Stimulated activated CD4-positive, alpha-beta T cell treated with anti-CD3 and anti-CD28 coated beads, Interleukin-15, amount 100 ng/mL, for 24 hours (primary cell): ENCODE measurements around the gene CUEDC1.

Source experiments
- DNase-seq: peaks from one replicate; pipeline ENCODE4 v3.0.0-alpha.2; 2020

CUEDC1 gene

DNA sequence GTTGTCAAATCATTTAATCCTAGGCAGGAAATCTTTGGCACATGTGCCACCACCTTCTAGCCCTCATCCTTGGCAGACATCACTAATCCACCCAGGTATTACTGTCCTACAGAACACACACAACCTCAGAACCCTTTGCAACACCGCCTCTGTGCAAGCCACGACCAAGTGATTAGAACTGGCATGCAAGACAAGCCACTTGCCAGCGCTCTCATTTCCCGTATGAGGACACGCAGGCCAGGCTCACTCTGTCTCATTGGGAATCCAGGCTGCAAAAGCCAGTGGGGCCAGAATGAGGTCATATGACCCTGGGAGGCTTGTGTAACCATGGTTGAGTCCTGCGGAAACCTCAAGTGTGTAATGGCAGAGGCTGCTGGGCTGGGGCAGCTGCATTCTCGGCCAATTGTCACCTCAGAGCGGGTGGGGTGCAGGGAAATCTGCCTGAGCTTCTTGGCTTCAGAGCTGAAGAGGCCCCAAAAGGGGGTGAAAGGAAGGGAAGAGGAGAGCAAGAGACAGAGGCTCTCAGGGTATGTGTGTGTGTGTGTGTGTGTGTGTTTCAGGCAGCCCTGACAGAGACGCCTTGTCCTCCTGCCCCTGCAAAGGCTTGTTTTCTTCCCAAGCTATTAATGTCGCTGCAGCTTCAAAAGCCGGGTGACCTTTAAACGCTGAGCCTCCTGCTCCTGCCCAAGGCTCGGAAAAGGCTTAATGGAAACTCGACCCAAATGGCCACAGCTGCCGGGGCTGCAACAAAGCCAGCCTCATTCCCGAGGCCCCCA lies 62.2 kb downstream of the CUEDC1 start:
- DNase-seq = no peak

DNA sequence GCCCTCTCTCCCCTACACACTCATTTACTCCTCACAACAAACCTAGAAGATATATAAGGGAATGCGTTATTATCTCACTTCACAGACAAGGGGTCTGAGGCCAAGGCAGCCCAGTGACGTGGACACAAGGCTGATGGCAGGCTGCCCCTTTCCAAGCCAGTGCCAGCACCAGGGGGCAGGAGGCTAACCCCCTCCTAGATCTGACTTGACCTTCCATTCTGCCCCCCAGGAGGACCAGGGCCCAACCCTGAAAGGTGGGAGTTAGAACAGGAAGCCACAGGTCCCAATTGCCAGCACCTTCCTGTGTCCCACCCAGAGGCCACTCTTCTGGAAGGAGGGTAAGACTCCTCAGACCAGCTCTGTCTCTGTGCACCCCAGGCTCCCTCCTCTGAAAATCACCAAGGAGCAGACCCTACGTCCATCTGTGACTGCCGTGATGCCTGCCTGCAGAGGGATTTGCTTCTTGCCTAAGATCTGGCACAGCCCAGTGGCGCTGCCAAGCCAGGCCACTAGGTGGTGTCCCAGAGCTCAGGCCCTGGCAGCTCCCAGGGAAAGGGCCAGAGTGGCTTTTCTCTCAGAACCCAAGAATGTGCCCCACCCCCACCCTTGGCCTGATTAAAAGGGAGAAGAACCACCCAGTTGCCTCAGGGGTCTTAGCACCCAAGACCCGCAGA lies 62.9 kb downstream of the CUEDC1 start:
- DNase-seq = peak; percentile 87

DNA sequence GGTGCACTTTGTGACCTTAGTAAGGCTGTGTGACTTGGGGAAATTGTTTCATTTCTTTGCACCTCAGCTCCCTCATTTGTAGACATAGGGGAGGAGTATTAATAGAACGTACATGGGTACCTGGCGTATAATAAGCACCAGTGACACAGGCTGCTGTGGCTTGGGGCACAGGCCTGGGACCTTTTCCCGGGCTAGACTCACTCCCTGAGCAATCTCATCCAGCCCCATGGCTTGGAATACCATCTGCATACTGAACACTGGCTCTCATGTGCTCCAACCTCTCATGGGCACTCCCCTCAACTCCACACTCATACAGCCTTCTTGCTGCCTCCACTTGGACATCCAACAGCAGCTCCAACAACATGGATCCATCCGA lies 64.4 kb downstream of the CUEDC1 start:
- no peak for DNase-seq

DNA sequence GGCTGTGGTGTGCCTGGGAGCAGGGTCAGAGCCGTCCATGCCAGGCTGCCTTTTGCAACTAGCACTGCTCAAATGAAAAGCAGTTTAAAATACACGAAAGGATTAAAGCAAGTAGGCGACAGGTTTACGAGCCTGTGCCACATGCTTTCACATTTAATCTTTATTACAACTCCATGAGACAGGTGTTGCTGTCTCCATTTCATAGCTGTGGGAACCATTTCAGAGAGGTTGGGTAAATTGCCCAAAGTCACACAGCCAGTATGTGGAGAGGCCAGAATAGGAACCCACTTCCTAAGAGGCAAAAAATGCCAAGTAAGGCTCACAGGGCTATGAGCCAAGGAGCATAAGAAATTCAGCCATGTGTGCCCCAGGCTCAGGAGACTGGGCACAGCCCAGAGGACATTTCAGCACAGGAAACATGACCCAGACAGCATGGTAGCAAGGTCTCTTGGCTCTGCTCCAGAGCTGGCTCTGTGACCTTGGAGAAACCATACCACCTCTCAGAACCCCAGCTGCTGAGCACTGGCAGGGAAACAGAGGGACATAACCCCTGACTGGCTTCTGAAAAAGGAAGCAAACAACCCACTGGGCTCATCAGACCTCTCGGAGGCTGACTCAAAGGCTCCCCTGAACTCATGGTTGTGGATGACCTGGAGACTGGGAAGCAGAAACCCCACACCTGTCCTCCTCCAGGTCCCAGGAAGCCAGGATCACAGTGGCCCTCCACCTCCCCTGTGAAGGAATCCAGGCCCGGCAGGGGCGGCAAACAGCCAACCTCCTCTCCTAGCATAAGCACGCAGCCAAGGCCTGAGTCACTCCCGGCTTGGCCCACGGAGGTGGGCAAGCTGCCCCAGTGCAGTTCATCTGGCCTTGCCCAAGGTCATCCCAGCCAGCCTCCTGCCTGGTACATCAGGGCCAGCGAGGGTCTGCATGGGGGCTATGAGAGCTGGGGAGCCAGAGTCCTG lies 65.0 kb downstream of the CUEDC1 start:
- no peak for DNase-seq

DNA sequence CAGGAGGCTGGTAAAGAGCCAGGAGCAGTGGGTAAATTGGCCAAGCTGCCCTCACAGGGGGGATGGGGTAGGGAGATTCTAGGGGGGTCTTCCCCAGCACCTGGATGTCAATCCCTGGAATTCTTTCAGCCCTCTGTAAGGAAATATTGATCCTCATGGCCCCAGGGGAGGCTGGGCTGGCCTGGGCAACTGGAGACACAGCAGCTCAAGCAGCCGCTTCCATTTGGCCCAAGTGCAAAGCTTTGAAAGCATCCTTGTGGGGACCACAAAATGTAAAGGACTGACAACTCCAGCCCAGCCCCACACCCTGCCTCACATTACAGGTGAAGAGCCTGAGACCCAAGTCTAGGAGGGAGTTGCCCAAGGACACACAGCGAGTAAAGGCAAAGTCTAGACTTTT lies 66.0 kb downstream of the CUEDC1 start:
- no peak for DNase-seq

DNA sequence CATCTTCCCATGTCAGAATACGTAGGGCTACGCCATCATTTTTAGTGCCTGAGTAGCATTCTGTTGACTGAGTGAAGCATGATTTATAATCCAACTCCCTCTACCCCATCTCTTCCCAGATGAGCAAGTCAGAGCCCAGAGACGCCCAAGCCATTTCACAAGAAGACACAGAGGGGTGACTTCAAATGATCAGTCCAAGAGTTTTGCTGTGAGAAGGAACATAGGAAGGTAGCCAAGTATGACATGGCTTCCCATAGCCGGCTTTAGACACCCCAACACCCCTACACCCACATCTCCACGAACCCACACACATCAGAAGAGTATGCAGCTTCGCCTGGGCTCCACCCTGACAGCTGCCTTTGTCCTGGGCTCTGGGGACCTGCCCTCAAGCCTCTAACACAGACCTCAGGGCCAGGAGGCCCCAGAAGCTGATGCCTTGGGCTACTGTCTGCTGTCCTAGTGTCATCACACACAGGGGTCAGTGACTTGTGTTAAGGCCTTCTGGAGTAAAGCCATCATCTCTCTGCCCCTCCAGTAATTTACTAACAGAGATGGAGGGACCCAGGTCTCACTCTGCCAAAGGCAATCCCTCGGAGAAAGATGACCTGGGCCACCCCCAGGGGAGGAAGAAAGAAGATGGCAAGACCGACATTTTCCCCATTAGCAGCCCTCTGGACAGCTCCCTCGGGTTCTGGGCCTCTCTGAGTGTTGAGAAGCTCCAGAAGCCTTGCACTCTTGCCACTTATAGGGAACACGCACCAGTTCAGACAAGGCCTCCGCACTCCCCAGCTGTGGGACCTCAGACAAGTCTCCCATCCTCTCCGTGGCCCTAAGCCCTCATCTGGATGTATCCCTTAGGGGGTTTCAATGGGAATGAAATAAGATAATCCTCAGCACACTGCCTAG lies 66.6 kb downstream of the CUEDC1 start:
- DNase-seq = no peak

DNA sequence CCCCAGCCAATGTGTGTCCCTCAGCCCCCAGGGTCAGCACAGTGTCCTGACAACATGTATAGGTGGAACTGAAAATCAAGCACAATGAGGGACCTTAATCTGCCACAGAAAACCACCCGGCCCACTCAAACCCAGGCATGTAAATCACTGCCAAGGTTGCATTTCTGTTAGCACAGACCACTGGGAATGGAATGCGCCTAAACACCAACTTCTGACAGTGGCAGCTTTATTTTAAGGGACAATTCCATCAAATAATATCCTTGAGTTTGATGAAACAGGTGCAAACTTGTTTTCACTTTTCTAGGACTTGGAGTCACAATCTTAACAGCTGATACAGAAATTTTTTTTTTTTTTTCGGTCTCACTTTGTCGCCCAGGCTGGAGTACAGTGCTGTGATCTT lies 68.1 kb downstream of the CUEDC1 start:
- no peak for DNase-seq

DNA sequence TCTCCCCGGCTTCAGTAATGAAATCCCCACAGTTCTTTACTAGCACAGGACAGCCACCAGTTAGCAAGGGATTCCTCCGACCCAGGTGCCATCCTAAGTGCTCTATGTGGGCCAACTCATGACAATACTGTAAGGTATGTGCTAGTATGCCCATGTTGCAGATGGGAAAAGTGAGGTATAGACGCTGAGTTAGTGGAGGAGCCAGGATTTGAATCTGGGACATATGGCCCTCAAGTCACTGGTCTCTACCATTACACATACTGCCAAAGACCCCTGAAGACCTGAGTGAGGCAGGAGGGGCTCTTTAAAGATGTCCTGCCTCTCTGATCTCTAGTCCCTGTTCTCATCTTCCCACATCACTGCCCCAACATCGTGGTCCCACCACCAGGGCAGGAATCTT lies 69.2 kb downstream of the CUEDC1 start:
- DNase-seq = no peak

DNA sequence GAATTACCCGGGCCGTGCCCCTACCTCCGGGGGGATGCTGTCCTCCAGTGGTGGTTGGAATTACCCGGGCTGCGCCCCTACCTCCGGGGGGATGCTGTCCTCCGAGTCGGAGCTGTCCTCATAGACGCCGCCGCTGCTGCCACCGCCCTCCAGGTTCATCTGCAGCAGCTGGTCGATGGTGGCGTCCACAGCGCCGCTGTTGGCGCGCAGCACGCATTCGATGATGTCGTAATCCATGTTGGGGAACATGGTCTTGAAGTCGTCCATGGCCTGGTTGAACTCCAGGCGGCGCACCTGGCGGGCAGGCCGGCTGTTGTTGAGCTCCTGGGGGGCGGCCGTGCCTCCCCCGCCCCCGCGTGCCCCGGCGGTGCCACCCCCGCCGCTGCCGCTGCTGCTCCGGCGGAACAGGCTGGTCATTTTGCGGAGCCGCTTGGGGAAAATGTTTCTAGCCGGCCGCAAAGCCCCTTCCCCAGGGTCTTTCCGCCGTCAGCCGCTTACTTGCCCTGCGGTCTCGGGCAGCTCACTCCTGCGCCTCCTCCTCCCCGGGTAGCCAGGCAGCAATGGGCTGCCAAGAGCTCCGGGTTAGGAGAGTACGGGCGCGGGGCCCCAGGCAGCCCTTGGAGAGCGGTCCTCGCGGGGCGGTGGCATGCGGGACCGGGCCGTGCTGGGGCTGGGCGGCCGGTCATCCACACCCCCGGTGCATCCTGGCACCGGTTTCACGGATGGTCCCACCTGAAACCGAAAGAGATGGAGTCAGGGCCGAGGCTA lies 69.9 kb downstream of the CUEDC1 start:
- no peak for DNase-seq

DNA sequence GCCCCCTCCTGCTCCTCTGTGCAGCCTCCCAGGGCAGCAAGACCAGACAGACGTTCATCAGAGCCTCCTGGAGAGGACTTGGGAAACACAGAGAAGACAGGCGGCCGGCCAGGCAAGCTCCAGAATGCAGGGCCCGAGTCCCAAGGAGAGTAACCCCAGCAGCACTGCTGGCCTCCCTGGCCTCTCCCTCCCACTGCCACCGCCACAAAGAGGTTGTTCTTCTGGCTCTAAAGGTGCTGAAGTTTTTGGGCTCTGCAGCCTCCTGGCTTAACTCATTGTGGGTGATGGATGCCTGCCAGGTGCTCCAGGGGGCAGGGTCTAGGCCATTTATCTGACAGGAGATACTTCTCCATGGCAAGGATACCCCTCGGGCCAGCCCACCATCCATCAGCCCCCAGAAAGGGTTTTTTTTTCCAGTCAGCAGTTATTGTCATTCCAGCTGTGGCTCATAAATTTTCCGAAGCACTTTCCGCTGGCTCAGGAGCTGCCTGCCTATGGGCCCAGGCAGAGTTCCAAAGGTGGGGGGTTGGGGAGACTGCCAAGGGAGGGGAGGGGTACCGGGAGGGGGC lies 73.3 kb downstream of the CUEDC1 start:
- no peak for DNase-seq

DNA sequence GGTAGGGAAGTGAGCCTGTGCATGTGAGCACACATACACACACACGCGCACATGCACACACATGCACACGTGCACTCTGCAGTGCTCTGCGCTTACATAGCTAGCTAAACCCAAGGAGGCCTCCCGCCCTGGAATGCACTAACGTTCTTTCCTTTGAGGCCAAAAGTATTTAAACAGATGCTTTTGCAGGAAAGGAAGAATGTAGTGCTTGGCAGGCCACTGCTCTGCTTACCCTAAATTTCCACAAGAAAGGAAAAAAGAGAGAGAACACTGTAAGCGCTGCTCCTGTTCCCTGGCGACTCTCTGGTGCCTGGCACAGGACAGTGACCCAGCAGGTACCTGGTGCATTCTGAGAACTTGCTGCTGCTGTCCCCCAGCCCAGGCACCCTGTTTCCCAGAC lies 74.1 kb downstream of the CUEDC1 start:
- DNase-seq = no peak

DNA sequence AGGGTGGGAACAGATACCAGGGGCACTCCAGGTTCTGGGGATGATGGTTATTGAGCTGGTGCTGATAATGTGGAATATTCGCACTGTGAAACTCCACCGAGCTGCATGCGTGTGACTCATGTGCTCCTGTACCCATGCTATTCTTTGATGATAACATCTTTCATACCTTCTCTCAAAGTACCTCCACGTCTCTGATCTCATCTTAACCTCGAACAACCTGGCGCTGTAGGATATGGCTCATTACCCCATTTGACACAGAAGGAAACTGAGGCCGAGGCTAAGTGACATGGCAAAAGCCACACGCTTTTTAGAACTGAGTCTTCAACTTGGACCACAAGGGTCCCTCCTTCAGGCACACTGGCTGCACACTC lies 75.1 kb downstream of the CUEDC1 start:
- peak; percentile 57 for DNase-seq

DNA sequence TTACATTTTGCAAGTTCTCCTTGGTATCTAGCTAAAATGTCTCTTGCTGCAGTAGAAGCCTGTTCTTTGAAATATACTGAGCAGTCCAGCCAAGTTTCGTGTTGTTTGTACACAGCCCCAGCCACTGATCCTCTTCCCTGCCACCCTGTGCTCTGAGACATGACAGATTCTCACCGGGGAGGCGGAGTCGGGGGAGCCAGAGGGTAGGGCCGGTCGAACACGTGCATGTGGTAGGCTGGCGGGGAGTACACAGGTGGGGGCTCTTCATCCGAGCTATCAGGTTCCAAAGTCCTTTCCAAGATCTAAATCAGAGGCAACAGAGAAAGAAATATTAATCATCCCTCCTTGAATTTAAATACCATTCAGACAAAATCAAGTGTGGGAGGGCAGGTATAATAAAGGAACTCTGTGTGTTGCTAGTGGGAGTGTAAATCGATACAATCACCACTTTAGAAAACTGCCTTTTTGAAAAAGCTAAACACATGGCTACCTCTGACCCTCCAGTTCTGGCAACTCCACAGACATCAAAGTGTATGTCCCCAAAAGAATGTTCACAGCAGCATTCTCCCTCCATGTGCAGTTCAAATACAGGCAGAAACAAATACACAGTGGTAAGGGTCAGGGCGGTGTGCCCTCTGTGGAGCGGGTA lies 75.7 kb downstream of the CUEDC1 start:
- DNase-seq = peak; percentile 50

DNA sequence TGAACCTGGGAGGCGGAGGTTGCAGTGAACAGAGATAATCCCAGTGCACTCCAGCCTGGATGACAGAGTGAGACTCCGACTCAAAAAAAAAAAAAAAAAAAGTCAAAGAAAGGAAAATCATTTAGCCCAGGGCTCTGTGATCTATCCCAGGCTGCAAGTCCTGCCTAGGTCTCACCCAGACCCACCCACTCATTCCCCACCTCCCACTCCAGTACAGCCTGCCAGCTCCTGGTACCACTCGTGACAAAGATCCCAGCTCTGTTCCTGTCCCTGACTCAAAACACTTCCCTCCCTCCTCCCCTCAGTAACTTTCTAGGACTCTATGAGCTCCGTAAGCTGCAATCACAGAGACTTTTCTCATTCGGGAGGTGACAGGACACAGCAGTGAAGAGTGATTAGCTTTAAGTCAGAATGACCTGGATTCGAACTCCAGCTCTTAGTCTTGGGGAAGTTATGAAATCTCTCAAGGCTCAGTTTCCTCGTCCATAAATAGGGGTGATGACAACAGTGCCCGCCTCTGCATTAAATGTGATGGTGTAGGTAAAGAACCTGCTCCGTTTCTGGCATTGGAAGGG lies 77.3 kb downstream of the CUEDC1 start:
- no peak for DNase-seq

DNA sequence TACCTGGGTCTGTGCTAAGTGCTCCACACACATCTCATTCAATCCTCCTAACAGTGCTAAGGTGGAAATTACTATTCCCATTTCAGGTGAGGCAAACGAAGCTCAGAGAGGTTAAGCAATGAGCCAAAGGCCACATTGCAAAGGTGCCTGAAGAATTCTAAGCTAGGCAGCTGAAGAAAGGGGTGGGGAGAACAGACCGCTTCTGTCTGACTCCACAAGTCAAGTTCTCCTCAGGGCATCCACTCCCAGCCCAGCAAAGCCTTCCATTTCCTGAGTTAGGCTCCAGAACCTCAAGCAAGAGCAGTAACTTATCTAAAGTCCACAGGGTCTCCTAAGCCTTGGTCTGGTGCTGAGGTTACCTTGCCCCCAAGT lies 78.4 kb downstream of the CUEDC1 start:
- DNase-seq = no peak

DNA sequence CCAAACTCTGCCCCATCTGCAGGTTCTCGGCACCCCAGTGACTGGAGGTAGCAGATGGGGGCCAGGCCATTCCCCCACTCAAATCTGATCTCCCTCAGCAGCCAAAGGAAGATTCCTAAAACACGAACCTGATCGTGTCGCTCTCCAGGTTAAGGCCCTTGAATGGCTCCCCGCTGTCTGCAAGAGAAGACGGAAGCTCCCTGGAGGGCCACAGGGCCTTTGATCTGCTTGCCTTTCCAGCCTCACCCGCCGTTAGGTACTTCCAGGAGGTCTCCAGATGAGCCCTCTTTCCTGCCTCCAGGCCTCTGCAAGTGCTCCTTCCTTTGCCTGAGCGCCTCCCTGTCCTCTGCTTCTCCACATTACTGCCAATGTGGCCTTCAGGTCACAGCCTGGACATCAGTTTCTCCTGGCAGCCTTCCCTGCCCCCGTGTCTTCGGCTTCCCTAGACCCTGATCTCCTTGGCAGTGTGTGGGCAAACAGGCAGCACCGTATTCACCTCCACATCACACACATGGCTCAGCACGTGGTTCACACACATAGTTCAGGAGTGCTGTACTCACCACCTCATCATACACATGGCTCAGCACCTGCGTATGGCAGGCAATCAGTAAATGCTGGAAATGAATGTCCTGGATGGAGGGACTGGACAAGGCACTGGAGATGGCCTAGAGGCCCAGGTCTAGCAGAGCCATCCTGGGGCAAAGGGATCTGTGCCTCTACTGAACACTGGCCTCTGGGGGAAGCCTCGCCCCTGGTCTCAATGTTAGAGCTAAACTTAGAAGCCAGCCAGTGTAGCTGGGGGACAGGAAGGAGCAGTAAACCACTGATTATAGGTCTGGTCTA lies 79.0 kb downstream of the CUEDC1 start:
- DNase-seq = no peak

DNA sequence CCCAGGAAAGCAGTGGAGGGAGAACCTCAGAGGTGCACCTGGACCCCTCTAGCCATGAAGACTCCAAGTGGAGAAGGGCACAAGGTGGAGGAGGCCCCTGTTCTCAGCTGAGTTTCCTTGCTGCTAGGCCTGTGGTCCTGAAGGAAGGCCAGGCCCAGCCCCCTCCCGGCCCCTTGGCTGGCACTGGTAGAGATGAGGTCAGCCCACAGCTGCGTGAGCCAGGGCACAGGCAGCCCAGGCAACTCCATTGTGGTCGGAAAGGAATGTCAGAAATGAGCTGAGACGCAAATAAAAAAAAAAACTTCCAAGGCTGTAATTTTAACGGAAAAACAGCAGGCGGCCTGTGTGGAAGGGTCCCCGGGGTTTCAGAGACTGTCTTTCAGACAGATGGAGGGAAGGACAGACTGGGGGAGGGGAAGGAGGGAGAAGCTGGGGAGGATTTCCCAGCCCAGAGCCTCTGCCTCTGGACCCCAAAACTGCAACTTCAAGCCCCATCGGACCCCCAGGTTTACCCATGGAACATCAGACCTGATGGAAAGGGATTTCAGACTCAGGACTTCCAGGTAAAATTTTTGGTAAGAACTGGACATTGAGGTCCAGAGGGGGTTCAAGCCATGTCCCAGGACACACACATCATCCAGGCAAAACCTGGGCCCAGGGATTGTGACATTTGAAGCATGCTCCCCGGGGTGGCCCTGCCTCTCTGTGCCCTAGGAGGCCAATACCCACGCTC lies 79.8 kb downstream of the CUEDC1 start:
- DNase-seq = no peak

DNA sequence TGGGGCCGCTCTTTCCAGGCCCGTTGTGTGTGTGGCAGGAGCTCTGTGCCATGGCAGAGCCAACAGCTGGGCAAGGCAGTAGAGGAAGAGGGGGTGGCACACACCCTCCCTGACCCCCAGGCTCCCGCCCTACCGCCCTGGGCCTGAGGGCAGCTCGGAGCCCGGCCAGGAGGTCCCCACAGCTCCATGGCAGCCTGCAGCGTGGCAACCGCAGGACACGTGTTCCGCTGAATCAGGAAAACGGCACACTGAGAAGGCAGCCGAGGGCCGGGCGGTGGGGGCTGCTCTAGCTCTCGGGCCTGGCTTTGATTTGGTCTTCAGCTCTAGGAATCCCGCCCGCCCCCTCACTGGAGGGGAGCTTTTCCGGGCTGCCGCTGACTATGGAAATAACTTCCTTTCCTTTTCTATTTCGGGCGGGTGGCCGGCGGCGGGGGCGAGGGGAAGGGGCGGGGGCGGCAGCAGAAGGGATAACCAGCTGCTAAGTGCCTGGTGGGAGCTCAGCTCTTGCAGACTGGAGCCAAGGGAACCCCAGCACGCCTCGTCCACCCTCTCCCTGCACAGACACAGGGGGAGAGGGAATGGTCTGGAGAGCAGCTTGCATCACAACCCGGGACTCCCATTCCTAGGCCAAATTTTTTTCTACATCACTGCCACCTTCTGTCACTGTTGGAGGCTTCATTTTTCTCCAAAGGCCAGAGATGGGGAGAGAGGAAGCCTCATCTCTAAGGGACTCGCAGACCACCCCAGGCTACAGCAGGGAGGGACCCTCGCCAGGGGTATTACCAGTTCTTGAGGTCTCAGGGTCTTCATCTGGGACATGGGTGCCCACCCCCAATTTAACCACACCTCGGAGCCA lies 80.5 kb downstream of the CUEDC1 start:
- DNase-seq = peak; percentile 56
